CD4-positive, alpha-beta T cell treated with Interleukin-15 for 4 hours (primary cell): ENCODE results near the gene ASIC3.

Source experiments
- DNase-seq: peaks from one replicate; pipeline ENCODE4 v3.0.0-alpha.2; 2020; ENCODE audit warnings: low spot score

The ASIC3 gene

DNA sequence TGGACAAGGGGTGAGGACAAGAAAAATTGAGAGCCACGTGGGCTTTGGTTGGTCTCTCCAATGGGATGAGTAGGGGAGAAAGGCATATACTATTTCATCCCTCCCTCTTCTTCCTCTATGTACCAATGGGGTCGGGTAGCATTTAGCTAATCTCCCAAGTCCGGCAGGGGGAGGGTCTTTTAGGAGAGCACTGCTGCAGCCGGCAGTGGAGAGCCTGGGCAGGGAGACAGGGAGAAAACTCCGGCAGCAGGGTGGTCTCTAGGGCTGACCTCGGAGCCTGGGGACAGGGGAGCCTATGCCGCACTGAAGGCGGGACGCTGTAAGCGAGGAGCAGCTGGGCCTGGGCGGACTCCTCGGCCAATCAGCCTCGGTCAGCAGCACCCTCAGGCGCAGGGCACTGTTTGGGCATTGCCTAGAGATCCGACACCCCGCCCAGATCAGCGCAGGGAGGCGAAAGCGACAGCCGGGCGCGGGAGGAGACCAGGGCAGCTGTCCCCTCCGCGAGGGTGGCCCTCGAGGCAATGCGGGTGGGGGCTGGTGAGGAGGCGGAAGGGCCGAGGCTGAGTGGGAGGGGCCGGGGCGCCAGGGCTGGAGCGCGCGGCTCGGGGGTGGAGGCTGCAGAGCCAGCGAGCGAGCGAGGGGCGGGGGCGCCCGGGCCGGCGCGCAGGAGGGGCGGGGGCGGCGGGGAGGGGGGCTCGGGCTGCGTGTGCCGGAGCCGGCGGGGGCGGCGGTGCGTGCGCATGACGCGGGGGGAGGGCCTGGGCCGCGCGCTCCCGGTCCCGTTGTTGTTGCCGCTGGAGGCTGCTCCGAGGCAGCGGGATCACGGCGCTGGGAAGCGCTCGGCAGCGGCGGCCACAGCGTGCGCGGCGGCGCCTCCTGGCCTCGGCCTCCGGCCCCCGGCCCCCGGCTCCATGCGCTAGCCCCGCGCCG lies 37.6 kb downstream of the ASIC3 start, which contains the start of gene AGAP3:
Gene AGAP3 (plus strand): TSS at position 785 of the 930 bp plus-strand sequence. CDS start 267 bp downstream, outside the sequence.
- peak; percentile 36 for DNase-seq

DNA sequence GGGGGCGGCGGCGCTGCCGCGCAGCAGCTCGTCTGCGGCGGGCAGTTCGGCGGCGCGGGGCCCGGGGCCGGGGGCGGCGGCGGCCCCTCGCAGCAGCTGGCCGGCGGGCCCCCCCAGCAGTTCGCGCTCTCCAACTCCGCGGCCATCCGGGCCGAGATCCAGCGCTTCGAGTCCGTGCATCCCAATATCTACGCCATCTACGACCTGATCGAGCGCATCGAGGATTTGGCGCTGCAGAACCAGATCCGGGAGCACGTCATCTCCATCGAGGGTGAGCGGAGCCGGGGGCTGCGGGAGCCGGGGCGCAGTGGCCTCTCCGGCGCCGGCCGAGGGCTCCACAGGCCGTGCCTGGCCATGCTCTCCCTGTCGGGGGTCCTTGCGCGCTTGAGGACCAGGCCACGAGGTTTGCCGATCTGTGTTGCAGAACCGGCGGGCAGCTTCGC lies 38.5 kb downstream of the ASIC3 start:
- DNase-seq, result no peak

- peak; percentile 21 for DNase-seq
These were observed 39.1 kb downstream of the ASIC3 start for GRCh38 chr7:151087245-151088018.

DNA sequence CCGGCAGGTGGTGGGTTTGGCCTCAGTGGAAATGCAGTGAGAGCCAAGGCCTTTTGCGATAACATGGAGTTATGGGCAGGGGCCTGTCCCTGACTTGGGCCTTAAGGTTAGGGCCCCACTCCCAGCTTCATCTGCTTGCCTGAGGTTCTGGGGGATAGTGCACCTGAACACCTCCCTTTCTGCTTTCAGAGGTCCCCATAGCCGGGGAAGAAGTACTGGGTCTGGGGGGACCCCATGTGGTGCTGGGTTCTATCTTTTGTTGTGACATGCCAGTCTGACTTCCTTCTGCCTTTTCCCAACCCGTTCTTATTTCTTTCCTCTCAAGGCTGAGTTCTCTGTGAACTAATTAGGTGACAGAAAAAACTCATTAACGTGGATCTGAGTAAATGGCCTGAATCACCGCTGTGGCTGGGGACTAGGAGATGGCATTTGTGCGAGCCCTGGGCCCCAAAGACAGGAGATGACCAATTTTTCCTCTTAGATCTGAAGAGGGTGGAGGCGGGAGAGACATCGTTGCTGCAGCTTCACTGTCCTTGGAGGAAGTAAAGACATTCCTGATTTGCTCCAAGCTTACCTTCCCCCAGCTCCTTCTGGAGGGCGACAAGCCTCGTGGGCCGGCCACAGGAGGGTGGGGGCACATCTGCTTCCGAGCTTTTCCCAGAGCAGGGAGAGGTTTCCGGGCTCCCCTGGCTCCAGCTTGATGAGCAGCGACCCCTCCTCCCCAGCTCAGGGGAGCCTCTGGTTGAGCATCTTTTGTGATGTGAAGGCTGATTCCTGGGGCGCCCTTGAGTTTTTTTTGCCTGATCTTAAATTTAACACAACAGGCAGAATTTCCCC lies 39.9 kb downstream of the ASIC3 start:
- DNase-seq, result no peak

- DNase-seq, result no peak
These were observed 40.7 kb downstream of the ASIC3 start for GRCh38 chr7:151088856-151089699.

- DNase-seq, result no peak
These were observed 41.8 kb downstream of the ASIC3 start for GRCh38 chr7:151089893-151090730.

GRCh38 chr7:151091003-151091402 lies 42.7 kb downstream of the ASIC3 start:
- DNase-seq, result no peak

GRCh38 chr7:151091431-151091830 lies 43.1 kb downstream of the ASIC3 start:
- DNase-seq, result no peak

DNA sequence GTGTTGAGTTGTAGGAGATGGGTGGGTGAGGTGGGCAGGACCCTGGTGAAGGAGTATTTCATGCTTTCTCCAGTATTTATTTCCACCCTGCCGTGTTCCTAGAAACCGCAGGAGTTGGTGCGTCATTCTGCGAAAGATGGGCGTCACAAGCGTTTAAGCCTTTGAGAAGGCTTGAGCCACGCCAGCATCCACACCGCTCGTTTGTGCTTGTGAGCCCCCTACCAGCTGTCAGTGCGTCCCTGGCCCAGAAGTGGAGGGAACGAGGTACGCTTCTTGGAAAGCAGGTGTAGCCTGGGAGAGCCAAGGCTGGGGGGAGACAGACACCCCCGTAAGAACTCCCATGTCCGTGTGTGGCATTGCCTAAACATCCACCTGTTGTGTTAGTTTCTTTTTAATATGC lies 43.7 kb downstream of the ASIC3 start:
- DNase-seq, result no peak

- no peak for DNase-seq
These were observed 45.4 kb downstream of the ASIC3 start for GRCh38 chr7:151093748-151094147.

GRCh38 chr7:151094675-151095074 lies 46.3 kb downstream of the ASIC3 start:
- no peak for DNase-seq

DNA sequence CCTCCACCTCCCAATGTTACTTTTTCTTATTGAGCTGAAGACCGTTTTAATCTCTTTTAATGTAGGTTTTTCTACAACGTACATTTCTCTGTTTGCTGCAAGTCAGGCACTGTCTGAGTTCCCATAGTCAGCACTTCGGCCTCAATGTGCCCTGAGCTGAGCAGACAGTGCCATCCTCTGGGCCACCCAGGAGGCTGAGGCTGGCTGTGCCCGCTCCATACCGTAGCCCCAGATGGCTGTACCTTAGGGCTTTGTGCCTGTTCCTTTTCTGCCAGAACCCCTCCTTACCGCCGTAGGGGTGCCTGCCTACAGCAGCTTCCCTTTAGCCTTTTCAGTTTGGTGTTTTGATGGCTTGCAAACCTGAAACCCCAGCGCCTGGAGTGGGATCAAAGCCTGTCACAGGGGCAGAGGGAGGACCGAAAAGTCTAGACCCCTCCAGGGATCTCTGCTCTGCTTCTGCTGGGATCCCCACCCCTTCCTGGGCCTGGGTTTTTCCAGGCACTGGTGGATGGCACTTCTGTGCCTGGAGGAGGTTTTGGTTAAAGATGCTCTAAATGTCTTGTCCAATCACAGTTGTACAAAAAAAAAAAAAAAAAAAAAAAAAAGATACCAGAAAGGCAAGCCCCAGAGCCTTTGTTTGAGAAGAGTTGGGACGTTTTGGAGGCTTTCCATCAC lies 46.9 kb downstream of the ASIC3 start:
- DNase-seq, result no peak

- no peak for DNase-seq
These were observed 47.6 kb downstream of the ASIC3 start for GRCh38 chr7:151095828-151096475.

GRCh38 chr7:151099486-151100211 lies 51.3 kb downstream of the ASIC3 start:
- no peak for DNase-seq

DNA sequence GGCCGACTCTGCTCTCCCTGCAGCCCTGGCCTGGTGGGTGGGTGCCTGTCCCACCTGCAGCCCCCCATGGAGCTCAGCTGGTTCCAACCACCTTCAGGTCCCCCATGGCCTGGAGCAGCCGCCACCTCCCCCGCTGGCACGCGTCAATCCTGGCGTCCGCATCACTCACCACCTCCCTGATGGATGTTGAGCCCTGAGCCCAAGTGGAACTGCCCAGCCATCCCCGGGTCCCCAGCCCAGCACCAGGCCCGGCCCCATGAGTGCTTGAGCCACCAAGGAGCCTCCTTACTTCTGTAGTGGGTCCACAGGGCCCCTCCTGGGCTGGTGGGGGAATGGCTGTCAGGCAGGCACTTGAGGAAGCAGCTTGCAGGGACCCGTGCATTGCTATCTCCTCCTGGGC lies 52.6 kb downstream of the ASIC3 start:
- DNase-seq, result no peak

DNA sequence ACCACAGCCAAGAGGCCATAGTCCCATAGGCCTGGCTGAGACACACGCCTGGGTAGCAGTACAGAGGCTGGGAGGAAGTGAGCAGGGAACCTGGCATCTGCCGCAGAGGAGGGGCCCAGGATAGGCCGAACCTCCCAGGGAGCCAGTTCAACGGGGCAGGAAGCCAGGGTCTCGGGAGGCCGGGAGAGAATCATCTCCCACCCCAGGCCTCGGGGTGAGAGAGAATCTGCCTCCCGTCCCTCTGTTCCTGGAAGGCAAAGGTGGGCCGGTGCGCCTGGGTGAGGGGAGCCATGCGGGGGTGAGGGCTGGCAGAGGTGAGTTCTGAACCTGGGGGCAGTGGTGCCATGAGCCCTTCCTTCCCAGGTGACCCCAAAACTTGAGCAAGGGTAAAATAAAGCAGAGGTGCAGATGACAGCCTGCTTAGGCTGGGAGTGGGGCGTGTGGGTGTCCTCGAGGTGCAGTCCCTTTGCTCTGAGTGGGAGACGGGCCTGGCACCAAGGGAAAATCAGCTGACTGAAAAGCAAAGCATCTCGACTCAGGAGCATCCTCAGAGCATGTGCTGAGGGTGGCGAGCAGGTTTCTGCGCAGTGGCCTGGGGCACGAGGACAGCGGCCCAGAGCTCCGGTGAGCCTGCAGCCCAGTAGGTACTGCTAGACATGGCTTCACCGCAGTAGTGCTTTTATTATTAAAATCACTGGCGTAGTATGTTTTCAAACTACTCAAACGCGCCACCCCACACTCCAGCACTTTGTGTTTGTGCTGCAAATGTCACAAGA lies 53.5 kb downstream of the ASIC3 start:
- DNase-seq, result no peak
